Endothelial cell of umbilical vein (primary cell): ENCODE results near the gene OR10K1. TPM values are rescaled to one million over a fixed set of nuclear protein-coding genes. Genes with fewer than 3 reads are reported as not detected.

Source experiments
- BruUV-seq: library from RNA; stranded (reverse); fragments of 400-500 nt; replicated peaks from 2 replicates; lab custom pipeline; 2021; lab: Mats Ljungman, UMichigan
- CTCF ChIA-PET: fragments of 300-600, 350-600 bp; sonication (Branson Sonifier 250); formaldehyde crosslinking; loops from one replicate; lab custom pipeline; 2021; ENCODE audit warnings: antibody characterized with exemption, inconsistent platforms; lab: Charles Lee
- POLR2A ChIA-PET: fragments of 300-600, 350-600 bp; sonication (Branson Sonifier 250); formaldehyde crosslinking; loops from one replicate; lab custom pipeline; 2021; ENCODE audit warnings: antibody characterized with exemption, inconsistent platforms; lab: Charles Lee
- DNase-seq: peaks from one replicate; pipeline ENCODE4 v3.0.0-alpha.2; 2011; ENCODE audit warnings: low read depth, low spot score
- FAIRE-seq: peaks from 2 replicates; lab custom pipeline; 2011; peaks lifted over from hg19 to GRCh38; lab: Jason Lieb, UNC
- H2AFZ ChIP-seq: 2 replicates; pipeline ENCODE4 v1.6.0; 2012; ENCODE audit warnings: low read depth, low read length, control low read depth, inconsistent platforms
- H3K27ac ChIP-seq: 2 replicates; pipeline ENCODE4 v1.5.1; 2011; ENCODE audit warnings: low read depth, mild to moderate bottlenecking, control low read depth, low read length, moderate library complexity; ENCODE audit not compliant: insufficient read depth
- H3K27me3 ChIP-seq, 2 experiments: 2 replicates each; pipeline versions ENCODE4 v1.6.0 to v1.6.1; 2011; ENCODE audit warnings: low read length in 2 of 2, mixed read lengths in 1 of 2; ENCODE audit not compliant: control insufficient read depth in 2 of 2, insufficient read depth in 2 of 2
- H3K36me3 ChIP-seq, 2 experiments: 2 replicates in 1 of 2; 3 replicates in 1 of 2; pipeline ENCODE4 v1.5.1; 2011; ENCODE audit warnings: low read length in 2 of 2, mild to moderate bottlenecking in 1 of 2, moderate library complexity in 1 of 2; ENCODE audit not compliant: control insufficient read depth in 2 of 2, insufficient read depth in 2 of 2; ENCODE audit errors: extremely low read depth in 1 of 2
- H3K4me1 ChIP-seq: 3 replicates; pipeline ENCODE4 v1.5.1; 2011; ENCODE audit warnings: mild to moderate bottlenecking, low read length; ENCODE audit not compliant: control insufficient read depth, insufficient read depth; ENCODE audit errors: extremely low read depth
- H3K4me2 ChIP-seq: 2 replicates; pipeline ENCODE4 v1.6.1; 2011; ENCODE audit warnings: low read length, control low read depth, mixed read lengths; ENCODE audit not compliant: insufficient read depth
- H3K4me3 ChIP-seq, 3 experiments: fragments of 200-600 bp in 1 of 3; sonication (generic), shearing (Covaris generic) in 1 of 3; replicated peaks in 1 of 3; 2 replicates each; pipeline ENCODE4 v1.5.1; 2011 to 2016; ENCODE audit warnings: control low read depth in 3 of 3, low read length in 3 of 3, mild to moderate bottlenecking in 2 of 3, inconsistent platforms in 1 of 3, low read depth in 1 of 3, moderate library complexity in 1 of 3; ENCODE audit not compliant: insufficient read depth in 1 of 3
- H3K79me2 ChIP-seq: 2 replicates; pipeline ENCODE4 v1.6.0; 2012; ENCODE audit warnings: low read length, inconsistent platforms; ENCODE audit not compliant: control insufficient read depth, insufficient read depth
- H3K9ac ChIP-seq: replicated peaks from 2 replicates; pipeline ENCODE3; 2011; ENCODE audit warnings: low read length, control low read depth; ENCODE audit not compliant: insufficient read depth; ENCODE audit errors: extremely low read depth
- H3K9me1 ChIP-seq: replicated peaks from 3 replicates; pipeline ENCODE4 v1.6.0; 2011; ENCODE audit warnings: mild to moderate bottlenecking, low read length; ENCODE audit not compliant: control insufficient read depth, insufficient read depth; ENCODE audit errors: extremely low read depth
- H3K9me3 ChIP-seq: replicated peaks from 2 replicates; pipeline ENCODE4 v1.5.1; 2012; ENCODE audit warnings: low read length, inconsistent platforms; ENCODE audit not compliant: control insufficient read depth, insufficient read depth
- H4K20me1 ChIP-seq: replicated peaks from 2 replicates; pipeline ENCODE3; 2011; ENCODE audit warnings: mild to moderate bottlenecking, low read length; ENCODE audit not compliant: control insufficient read depth, insufficient read depth; ENCODE audit errors: extremely low read depth
- EZH2 ChIP-seq: IDR thresholded peaks from 2 replicates; pipeline ENCODE4 v1.6.1; 2012; ENCODE audit warnings: borderline replicate concordance, low read depth, mild to moderate bottlenecking, moderate library complexity, low read length, inconsistent platforms; ENCODE audit not compliant: severe bottlenecking
- FOS ChIP-seq: IDR thresholded peaks from 2 replicates; pipeline ENCODE4 v1.6.1; 2011; ENCODE audit warnings: mild to moderate bottlenecking, low read length, moderate library complexity, borderline replicate concordance; ENCODE audit not compliant: insufficient read depth
- GATA2 ChIP-seq: IDR thresholded peaks from 2 replicates; pipeline ENCODE4 v1.7.0; 2011; ENCODE audit warnings: low read depth, mild to moderate bottlenecking, moderate library complexity, mixed read lengths, low read length; ENCODE audit not compliant: insufficient read length, insufficient read depth
- JUN ChIP-seq: IDR thresholded peaks from 2 replicates; pipeline ENCODE4 v1.6.1; 2011; ENCODE audit warnings: borderline replicate concordance, low read depth; ENCODE audit not compliant: insufficient read length, insufficient read depth
- MAX ChIP-seq: IDR thresholded peaks from 2 replicates; pipeline ENCODE4 v1.6.1; 2011; ENCODE audit not compliant: insufficient read depth, insufficient read length
- MYC ChIP-seq: IDR thresholded peaks from one replicate; pipeline ENCODE4 v1.6.1; 2011; ENCODE audit warnings: mild to moderate bottlenecking, low read depth, low read length
- POLR2A ChIP-seq: IDR thresholded peaks from 2 replicates; pipeline ENCODE4 v1.6.1; 2012; ENCODE audit warnings: low read depth, mild to moderate bottlenecking, control low read depth, low read length
- POLR2AphosphoS5 ChIP-seq: IDR thresholded peaks from 2 replicates; pipeline ENCODE4 v1.6.1; 2012; ENCODE audit warnings: low read depth, mild to moderate bottlenecking, control low read depth, low read length, moderate library complexity; ENCODE audit not compliant: insufficient read depth
- dilution Hi-C: fragments of 300-500 bp; cut with MboI; formaldehyde crosslinking; loops from one replicate; pipeline ENCODE4 v1.15.0; 2019; ENCODE audit warnings: low sequenced_read_pairs; ENCODE audit not compliant: extremely low pct_ligation_motif_present
- intact Hi-C: fragments of 100-400 bp; cut with micrococcal nuclease; formaldehyde crosslinking; loops from one replicate; pipeline ENCODE4 v1.10.0; 2022
- polyA plus RNA-seq, 4 experiments: library from polyadenylated mRNA; depleted of rRNA in 3 of 4; stranded (reverse) in 3 of 4; unstranded in 1 of 4; fragments of >200 nt; gene quantifications; 2 replicates each; pipeline versions ENCODE4 v1.2.1 to v1.2.3, GENCODE V29; 2011 to 2012; ENCODE audit warnings: missing spikeins in 1 of 4
- total RNA-seq: library from RNA; stranded (reverse); gene quantifications from 2 replicates; pipeline ENCODE4 v1.2.3, GENCODE V29; 2021
- TF ChIP-seq, protein P1 (sequence below), 2 donors: IDR thresholded peaks; 1 replicate in 1 of 2; 2 replicates in 1 of 2; pipeline ENCODE4 v1.5.1; 2011; ENCODE audit warnings: low read length in 2 of 2, mild to moderate bottlenecking in 2 of 2, moderate library complexity in 2 of 2, control low read depth in 1 of 2, inconsistent platforms in 1 of 2, low read depth in 1 of 2; ENCODE audit not compliant: insufficient read depth in 1 of 2; ENCODE audit errors: extremely low read depth in 1 of 2

Gene OR10K1
- total and polyA plus RNA-seq, 2 donors (not counting 3 experiments of a cell fraction or from before 2014, with no cell fraction given) = not detected

DNA sequence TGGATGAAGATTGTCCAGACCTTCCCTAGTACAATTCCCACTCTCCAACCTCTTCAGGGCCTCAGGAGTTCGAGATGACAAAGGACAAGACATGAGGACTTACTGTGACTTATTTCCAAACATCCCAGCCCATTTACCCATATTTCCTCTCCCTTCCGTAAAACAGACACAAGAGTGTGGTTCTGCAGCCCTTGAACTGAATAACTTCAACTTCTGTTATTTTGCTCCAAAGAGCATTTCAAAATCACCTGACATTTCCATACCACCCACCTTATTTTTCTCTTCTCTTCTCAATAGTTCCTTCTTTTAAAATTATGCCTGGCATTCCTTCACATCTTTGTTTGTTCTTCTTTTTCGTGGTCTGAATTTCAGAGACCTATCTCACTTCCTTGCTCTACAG lies 26.9 kb upstream of the OR10K1 start:
- Histone ChIP-seq H3K9me1 (no peaks in the 10 kb centered on the region), H3K27ac (no peak overlapping the region), H3K9ac (no peak overlapping the region), H2AFZ (no peak overlapping the region), H4K20me1 (no peaks in the 10 kb centered on the region), H3K9me3 (no peaks in the 10 kb centered on the region), H3K79me2 (no peaks in the 10 kb centered on the region), H3K27me3 (no peaks in the 10 kb centered on the region), H3K36me3 (no peaks in the 10 kb centered on the region), H3K4me1 (no peaks in the 10 kb centered on the region), H3K4me3 (no peak overlapping the region), H3K4me2 (no peak overlapping the region)
- dilution Hi-C loops (no loop called here), intact Hi-C loops (no loop called here)
- FAIRE-seq = no peak
- no TSS peak for BruUV-seq
- no peak for TF ChIP-seq MYC
- no peak for TF ChIP-seq JUN
- TF ChIP-seq, protein P1, sequence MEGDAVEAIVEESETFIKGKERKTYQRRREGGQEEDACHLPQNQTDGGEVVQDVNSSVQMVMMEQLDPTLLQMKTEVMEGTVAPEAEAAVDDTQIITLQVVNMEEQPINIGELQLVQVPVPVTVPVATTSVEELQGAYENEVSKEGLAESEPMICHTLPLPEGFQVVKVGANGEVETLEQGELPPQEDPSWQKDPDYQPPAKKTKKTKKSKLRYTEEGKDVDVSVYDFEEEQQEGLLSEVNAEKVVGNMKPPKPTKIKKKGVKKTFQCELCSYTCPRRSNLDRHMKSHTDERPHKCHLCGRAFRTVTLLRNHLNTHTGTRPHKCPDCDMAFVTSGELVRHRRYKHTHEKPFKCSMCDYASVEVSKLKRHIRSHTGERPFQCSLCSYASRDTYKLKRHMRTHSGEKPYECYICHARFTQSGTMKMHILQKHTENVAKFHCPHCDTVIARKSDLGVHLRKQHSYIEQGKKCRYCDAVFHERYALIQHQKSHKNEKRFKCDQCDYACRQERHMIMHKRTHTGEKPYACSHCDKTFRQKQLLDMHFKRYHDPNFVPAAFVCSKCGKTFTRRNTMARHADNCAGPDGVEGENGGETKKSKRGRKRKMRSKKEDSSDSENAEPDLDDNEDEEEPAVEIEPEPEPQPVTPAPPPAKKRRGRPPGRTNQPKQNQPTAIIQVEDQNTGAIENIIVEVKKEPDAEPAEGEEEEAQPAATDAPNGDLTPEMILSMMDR (IDR thresholded peaks at IDR 0.05; ENCODE audit: extremely low read depth in 1 of 2, insufficient read depth in 1 of 2, low read depth in 1 of 2, low read length in 2 of 2) = no peak
- no peak for TF ChIP-seq FOS
- TF ChIP-seq POLR2AphosphoS5 = no peak
- TF ChIP-seq EZH2 = no peak
- TF ChIP-seq GATA2 = no peak
- no peak for TF ChIP-seq MAX
- no peak for TF ChIP-seq POLR2A
- POLR2A ChIA-PET = no interaction called here
- CTCF ChIA-PET = no interaction called here
- DNase-seq = no peak
